Testis (tissue), 3 donors: ENCODE measurements around the gene RNF175. TPM values are rescaled to one million over a fixed set of nuclear protein-coding genes. Genes with fewer than 3 reads are reported as not detected.

ENCODE experiments used
- DNase-seq: peaks from one replicate; pipeline ENCODE4 v3.0.0-alpha.2; 2019
- H3K27ac ChIP-seq, 2 donors: fragments of 200-600 bp; sonication (generic); one replicate each; pipeline ENCODE4 v1.5.1; 2019
- H3K27me3 ChIP-seq: fragments of 200-600 bp; sonication (generic); one replicate; pipeline ENCODE4 v1.5.1; 2019
- H3K36me3 ChIP-seq: fragments of 200-600 bp; sonication (generic); one replicate; pipeline ENCODE4 v1.5.1; 2017; ENCODE audit warnings: low read depth; ENCODE audit errors: missing control alignments
- H3K4me1 ChIP-seq: fragments of 200-600 bp; sonication (generic); one replicate; pipeline ENCODE4 v1.5.1; 2019
- H3K4me3 ChIP-seq, 2 donors: fragments of 200-600 bp; sonication (generic); one replicate each; pipeline ENCODE4 v1.5.1; 2017 to 2019
- H3K9me3 ChIP-seq: fragments of 200-600 bp; sonication (generic); one replicate; pipeline ENCODE4 v1.5.1; 2017
- POLR2A ChIP-seq: fragments of 450-650 bp; IDR thresholded peaks from one replicate; pipeline ENCODE4 v1.6.1; 2017; ENCODE audit warnings: antibody characterized with exemption, mild to moderate bottlenecking, moderate library complexity
- WGBS, 2 donors: methylation state at CpG; one replicate each; pipeline ENCODE4 v1.1.5; 2018; 5-methylcytosine and 5-hydroxymethylcytosine counted together
- intact Hi-C: fragments of 100-400 bp; cut with DNase I; formaldehyde crosslinking; loops from one replicate; pipeline ENCODE4 v1.15.1; 2023; ENCODE audit warnings: low total_unique reads
- polyA plus RNA-seq: library from polyadenylated mRNA; stranded (reverse); fragments of 350-450 nt; fragmentation: Illumina TruSeq; extraction: RNeasy Lipid Tissue Mini Kit (QIAGEN cat#74804); gene quantifications from one replicate; pipeline ENCODE4 v1.2.3, GENCODE V29; 2014; ENCODE audit warnings: low read depth, low replicate concordance; ENCODE audit not compliant: insufficient read depth
- total RNA-seq, 2 donors: library from RNA; depleted of rRNA; stranded (reverse); fragments of >200 nt; gene quantifications; one replicate each; pipeline ENCODE4 v1.2.3, GENCODE V29; 2016
- TF ChIP-seq, protein P1 (sequence below), 3 experiments: fragments of 450-650 bp in 2 of 3; fragments of 200-600 bp in 1 of 3; sonication (generic) in 1 of 3; IDR thresholded peaks; one replicate each; pipeline ENCODE4 v1.5.1; 2016 to 2019; ENCODE audit warnings: antibody characterized with exemption in 3 of 3, mild to moderate bottlenecking in 2 of 3, moderate library complexity in 1 of 3

Gene RNF175
- total and polyA plus RNA-seq, 3 donors from 2014 or later = 0.63 to 3.0 (median 0.99) TPM

DNA sequence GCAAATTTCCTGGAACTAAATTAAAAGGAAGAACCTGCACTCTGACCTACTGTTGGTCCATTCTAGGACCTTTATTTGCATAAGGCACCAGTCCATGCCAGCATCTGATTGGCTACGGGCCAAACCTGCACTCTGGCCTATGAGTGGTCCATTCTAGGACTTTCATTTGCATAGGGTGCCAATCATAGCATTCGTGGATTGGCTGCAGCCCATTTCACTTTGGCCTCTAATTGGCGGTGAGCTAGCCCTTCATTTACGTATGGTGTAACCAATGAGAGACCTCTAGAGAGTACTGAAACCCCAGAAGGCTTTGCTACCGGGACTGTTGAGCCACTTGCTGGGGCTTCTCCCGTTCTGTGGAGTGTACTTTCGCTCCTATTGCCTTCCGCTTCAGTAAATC is 6.1 kb upstream of the RNF175 start:
- peak; percentile 70 for DNase-seq
- Histone ChIP-seq H3K36me3 (no peaks in the 10 kb centered on the region), H3K4me1 (no peaks in the 10 kb centered on the region), H3K4me3 (peak overlapping the region in 1 of 2 donors; percentile 9), H3K9me3 (no peaks in the 10 kb centered on the region), H3K27ac (no peak overlapping the region), H3K27me3 (no peaks in the 10 kb centered on the region)
- TF ChIP-seq, protein P1, sequence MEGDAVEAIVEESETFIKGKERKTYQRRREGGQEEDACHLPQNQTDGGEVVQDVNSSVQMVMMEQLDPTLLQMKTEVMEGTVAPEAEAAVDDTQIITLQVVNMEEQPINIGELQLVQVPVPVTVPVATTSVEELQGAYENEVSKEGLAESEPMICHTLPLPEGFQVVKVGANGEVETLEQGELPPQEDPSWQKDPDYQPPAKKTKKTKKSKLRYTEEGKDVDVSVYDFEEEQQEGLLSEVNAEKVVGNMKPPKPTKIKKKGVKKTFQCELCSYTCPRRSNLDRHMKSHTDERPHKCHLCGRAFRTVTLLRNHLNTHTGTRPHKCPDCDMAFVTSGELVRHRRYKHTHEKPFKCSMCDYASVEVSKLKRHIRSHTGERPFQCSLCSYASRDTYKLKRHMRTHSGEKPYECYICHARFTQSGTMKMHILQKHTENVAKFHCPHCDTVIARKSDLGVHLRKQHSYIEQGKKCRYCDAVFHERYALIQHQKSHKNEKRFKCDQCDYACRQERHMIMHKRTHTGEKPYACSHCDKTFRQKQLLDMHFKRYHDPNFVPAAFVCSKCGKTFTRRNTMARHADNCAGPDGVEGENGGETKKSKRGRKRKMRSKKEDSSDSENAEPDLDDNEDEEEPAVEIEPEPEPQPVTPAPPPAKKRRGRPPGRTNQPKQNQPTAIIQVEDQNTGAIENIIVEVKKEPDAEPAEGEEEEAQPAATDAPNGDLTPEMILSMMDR (IDR thresholded peaks at IDR 0.05) = no peak
- no peak for TF ChIP-seq POLR2A
- intact Hi-C loops = no loop called here
- 68 to 78% methylated on average over 8 of the region's 8 CpGs for WGBS, 2 donors

DNA sequence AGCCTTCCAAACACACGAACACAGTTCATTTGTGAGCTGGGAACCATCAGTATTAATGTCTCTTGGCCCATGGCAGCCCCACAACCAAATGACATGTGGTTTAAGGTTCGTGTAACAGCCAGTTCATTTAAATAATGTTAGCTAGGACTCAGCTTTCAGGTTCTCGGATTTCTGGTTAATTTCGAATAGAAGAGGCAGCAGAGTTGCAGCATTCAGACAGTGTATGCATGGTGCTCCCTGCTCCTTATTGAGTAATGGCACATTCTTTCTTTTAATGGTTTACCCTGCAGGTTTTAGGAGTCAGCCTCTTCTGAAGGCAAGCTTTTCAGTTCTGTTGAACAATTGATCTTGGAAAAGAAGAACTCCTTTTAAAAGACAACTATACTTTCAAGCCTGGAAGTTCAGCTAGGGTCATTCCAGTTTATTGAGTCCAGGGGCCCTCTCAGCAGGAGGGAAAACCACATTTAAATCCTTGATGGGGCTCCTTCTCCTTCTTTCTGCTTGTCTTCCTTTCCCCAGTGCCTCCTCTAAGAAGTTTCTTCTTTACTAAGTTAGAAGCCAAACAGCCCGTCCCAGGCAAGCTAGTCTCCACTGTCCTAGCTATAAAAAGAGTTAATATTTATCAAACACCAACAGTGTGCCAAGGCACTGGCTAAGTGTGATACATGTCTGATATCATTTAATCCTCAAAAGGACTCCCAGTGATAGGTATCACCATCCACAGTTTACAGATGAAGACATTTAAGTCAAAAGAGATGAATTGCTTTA is 5.0 kb upstream of the RNF175 start:
- no peaks in the 10 kb centered on the region for H3K9me3 ChIP-seq
- 52 to 59% methylated on average over 5 of the region's 5 CpGs for WGBS, 2 donors
- TF ChIP-seq POLR2A = no peak
- TF ChIP-seq, protein P1 (IDR thresholded peaks at IDR 0.05) = no peak
- DNase-seq = no peak
- no peaks in the 10 kb centered on the region for H3K4me1 ChIP-seq
- H3K27ac ChIP-seq = no peak overlapping the region
- no peaks in the 10 kb centered on the region for H3K27me3 ChIP-seq
- no peaks in the 10 kb centered on the region for H3K36me3 ChIP-seq
- intact Hi-C loops = no loop called here
- no peak overlapping the region for H3K4me3 ChIP-seq

DNA sequence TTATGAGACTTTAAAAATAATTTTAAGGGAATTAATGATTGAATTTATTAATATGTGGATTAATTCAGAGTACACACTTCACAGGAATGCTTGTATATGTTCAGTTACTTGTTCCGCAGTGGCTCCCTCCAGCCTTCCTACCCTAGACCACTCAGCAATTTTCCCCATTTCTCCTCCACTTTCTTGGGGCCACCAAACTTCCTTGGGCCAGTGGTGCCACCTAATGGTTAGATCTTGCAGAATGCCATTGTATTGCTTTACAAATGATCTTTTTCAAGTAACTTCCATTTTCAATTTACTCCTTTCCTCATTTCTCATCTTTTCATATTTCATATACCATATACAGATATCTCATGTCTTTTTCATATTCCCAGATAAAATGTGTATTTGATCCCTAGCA is 3.6 kb upstream of the RNF175 start:
- no peak for DNase-seq
- WGBS, 2 donors = 83 to 100% methylated on average over 1 of the region's 1 CpG
- no peaks in the 10 kb centered on the region for H3K4me1 ChIP-seq
- H3K27me3 ChIP-seq = no peaks in the 10 kb centered on the region
- no peak overlapping the region for H3K4me3 ChIP-seq
- intact Hi-C loops = no loop called here
- TF ChIP-seq, protein P1 (IDR thresholded peaks at IDR 0.05) = no peak
- no peak for TF ChIP-seq POLR2A
- no peak overlapping the region for H3K27ac ChIP-seq
- no peaks in the 10 kb centered on the region for H3K9me3 ChIP-seq
- no peaks in the 10 kb centered on the region for H3K36me3 ChIP-seq

DNA sequence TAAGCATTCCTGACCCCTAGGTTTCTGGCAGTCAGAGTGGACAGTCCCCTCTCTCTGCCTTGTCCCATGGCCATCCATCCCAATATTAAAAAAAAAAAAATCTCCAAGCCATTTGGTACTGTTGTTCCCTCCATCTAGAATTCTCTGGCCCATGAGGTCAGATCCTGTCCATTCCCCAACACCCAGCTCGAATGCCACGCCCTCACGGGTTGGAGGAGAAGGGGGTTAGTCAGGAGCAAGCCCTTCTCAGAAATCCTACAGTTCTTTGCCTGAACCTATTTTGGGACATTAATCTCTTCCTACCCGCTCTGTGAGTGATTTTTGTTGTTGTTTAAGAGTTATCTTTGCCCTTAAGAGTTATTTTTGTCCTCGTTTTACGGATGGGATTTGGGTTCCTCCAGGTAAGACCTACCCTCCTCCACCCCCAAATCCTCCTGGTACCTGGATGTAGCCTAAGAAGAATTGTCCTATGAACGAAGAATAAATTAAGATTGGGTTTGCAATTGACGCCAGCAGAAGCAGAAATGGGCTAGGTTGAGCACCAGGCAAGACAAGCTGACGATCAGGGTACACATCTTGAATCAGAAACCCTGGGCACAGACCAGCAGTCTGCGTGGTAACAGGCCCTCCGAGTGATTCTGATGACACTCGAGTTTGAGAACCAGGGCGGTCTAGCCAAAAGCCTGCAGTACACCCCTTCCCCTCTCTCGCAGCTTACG is 977 bp downstream of the RNF175 start:
- no peaks in the 10 kb centered on the region for H3K9me3 ChIP-seq
- H3K4me1 ChIP-seq = no peaks in the 10 kb centered on the region
- no peaks in the 10 kb centered on the region for H3K27me3 ChIP-seq
- peak overlapping the region in 1 of 2 donors; percentile 61 for H3K4me3 ChIP-seq
- H3K36me3 ChIP-seq = no peaks in the 10 kb centered on the region
- intact Hi-C loops = no loop called here
- no peak for TF ChIP-seq POLR2A
- 41 to 50% methylated on average over 15 of the region's 15 CpGs for WGBS, 2 donors
- no peak overlapping the region for H3K27ac ChIP-seq
- DNase-seq = no peak

DNA sequence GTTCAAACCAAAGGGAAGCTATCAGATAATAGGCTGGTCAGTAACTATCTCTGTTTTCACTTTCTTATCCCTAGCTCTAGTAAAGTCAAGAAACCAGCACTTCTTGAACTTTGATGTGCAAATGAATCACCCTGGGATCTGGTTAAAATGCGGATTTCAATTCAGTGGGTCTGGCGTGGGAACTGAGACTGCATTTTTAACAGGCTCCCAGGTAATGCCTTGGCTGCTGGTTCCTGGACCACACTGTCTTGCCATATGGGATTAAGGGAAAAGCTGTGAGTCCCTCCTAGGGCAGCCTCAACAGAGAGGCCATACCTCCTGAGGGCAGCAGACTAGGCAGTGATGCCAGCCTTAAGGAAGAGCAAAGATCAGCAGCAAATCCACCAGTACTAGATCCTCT is 1.7 kb downstream of the RNF175 start:
- WGBS, 2 donors = 86 to 94% methylated on average over 2 of the region's 2 CpGs
- no peaks in the 10 kb centered on the region for H3K9me3 ChIP-seq
- no peaks in the 10 kb centered on the region for H3K4me1 ChIP-seq
- H3K27ac ChIP-seq = no peak overlapping the region
- no peak overlapping the region for H3K4me3 ChIP-seq
- intact Hi-C loops = no loop called here
- DNase-seq = no peak
- no peaks in the 10 kb centered on the region for H3K27me3 ChIP-seq
- no peaks in the 10 kb centered on the region for H3K36me3 ChIP-seq
- no peak for TF ChIP-seq POLR2A
- TF ChIP-seq, protein P1 (IDR thresholded peaks at IDR 0.05) = no peak
